GM13977 (cell line): Measurements from ENCODE around the gene XKR3.

Source experiments
- DNase-seq: peaks from one replicate; pipeline ENCODE4 v3.0.0; 2012; ENCODE audit warnings: low spot score
- in situ Hi-C: fragments of 300-500 bp; cut with MboI; formaldehyde crosslinking; loops from one replicate; pipeline ENCODE4 v1.12.0; 2022; ENCODE audit warnings: low sequenced_read_pairs, low pct_unique_long_range_greater_than_20kb, mixed read lengths, inconsistent platforms; ENCODE audit not compliant: unreplicated experiment
- TF ChIP-seq, protein P1 (sequence below): IDR thresholded peaks from 2 replicates; pipeline ENCODE4 v1.5.1; 2012; ENCODE audit warnings: mild to moderate bottlenecking, control low read depth; ENCODE audit not compliant: insufficient read depth; ENCODE audit errors: extremely low read depth, missing control alignments

Gene XKR3

GRCh38 chr22:16845465-16845864 lies 20.3 kb upstream of the XKR3 start:
- TF ChIP-seq, protein P1, sequence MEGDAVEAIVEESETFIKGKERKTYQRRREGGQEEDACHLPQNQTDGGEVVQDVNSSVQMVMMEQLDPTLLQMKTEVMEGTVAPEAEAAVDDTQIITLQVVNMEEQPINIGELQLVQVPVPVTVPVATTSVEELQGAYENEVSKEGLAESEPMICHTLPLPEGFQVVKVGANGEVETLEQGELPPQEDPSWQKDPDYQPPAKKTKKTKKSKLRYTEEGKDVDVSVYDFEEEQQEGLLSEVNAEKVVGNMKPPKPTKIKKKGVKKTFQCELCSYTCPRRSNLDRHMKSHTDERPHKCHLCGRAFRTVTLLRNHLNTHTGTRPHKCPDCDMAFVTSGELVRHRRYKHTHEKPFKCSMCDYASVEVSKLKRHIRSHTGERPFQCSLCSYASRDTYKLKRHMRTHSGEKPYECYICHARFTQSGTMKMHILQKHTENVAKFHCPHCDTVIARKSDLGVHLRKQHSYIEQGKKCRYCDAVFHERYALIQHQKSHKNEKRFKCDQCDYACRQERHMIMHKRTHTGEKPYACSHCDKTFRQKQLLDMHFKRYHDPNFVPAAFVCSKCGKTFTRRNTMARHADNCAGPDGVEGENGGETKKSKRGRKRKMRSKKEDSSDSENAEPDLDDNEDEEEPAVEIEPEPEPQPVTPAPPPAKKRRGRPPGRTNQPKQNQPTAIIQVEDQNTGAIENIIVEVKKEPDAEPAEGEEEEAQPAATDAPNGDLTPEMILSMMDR = no peak
- in situ Hi-C loops = no loop called here
- DNase-seq = no peak

DNA sequence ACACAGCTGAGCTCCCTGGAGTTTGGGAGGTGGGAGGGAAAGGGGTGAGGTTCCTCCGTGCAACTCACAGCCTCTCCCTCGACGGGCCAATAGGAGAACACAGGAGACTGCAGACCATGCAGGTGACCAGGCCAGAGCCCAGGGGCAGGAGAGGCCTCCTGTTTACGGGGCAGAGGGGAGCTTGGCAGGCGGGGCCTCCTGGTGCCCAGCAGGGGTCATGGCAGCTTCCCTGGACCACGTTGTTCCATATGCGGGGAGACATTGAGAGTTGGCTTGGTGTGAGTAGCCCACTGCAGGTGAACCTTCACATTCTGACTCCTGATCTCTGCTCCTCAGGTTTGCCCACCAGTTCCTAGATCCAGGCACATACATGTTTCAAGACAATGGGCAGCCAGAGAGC lies 19.3 kb upstream of the XKR3 start:
- TF ChIP-seq, protein P1 = no peak
- no peak for DNase-seq
- in situ Hi-C loops = no loop called here

DNA sequence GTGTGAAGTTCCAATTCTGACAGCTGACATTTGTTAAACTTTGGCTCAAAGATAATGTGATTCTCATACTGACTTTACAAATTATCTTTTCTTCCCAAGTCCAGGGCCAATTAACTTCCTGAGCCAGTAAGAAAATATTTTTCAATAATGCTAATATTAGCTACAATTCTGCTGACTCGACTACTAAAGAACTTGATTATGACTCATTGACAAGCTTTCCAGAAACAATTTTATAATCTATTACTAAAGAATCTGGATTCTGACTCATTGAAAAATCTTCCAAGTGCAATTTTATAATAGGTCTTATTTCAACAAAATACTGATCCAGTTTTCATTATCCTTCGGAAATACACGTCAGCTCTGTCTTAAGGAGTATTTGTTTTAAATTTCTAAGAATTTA lies 12.9 kb upstream of the XKR3 start:
- DNase-seq = no peak
- in situ Hi-C loops = no loop called here
- TF ChIP-seq, protein P1 = no peak

DNA sequence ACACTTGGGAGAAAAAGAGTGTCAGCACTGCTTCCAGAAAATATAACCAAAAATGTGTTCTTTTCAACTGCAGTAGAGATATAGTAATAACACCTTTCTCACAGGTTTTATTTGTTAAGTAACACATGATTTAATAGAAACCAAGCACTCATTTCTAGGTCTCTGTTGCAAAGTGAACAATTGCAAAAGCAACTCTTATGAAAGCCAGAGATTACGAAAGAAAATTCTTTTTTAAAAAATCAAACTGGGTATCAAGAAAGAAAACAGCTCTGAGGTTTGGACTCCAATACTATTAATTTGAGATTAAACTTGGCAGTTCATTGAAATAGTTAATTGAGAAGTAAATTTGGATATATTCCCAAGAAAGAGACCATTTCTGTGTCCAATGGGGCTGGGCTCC lies 9.8 kb upstream of the XKR3 start:
- TF ChIP-seq, protein P1 = no peak
- in situ Hi-C loops = no loop called here
- no peak for DNase-seq

GRCh38 chr22:16831257-16831656 lies 6.0 kb upstream of the XKR3 start:
- TF ChIP-seq, protein P1 = no peak
- DNase-seq = no peak
- in situ Hi-C loops = no loop called here

DNA sequence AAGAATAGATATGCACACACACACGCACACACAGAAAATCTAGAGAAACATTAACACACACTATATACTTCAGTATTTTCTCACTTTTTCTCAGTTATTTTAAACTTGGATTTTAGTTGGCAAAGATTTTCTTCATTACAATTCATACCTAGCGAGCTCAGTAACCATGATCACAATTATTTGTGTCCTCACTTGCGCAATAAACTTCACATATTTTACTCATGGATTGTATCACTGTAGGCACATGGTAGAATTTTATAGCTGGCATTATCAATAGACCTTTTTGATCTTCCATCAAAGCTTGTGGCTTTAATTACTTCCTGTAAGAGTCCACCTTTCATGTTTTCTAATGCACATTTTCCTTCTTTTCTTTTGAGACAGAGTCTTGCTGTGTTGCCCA lies 4.8 kb upstream of the XKR3 start:
- TF ChIP-seq, protein P1 = no peak
- in situ Hi-C loops = no loop called here
- no peak for DNase-seq

DNA sequence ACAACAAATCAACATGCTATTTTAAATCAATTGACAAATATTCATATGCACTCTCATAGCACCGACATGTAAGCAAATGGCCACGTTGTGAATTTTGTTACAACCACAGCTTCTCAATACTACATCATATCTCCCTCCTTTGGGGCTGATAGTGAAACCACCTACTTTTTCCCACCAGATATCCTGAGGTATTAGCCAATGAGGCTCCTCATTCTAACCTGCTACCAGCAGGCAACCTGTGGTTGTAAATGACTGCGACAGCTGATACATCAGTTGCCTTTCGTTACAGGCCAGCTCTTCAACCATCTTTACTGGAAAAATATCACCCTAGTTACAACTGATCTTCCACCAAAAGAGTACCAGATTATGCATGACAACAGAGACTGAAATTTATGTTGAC lies 3.7 kb upstream of the XKR3 start:
- DNase-seq = no peak
- TF ChIP-seq, protein P1 = no peak
- in situ Hi-C loops = no loop called here
